IMR-90 (cell line): ENCODE data around the gene ZNF529. TPM values are rescaled to one million over a fixed set of nuclear protein-coding genes. Genes with fewer than 3 reads are reported as not detected.
"Not testable (repeated sequence)": the region's sequence is repeated elsewhere in the genome, so short reads cannot be mapped to it uniquely, and the experiment has no call there.

Experiments used
- ATAC-seq: fragments of 200-7000 bp; cut with Tn5 transposase; 2 replicates; pipeline ENCODE4 v1.9.1; 2020; ENCODE audit warnings: low read depth, mild to moderate bottlenecking, moderate library complexity
- BruUV-seq: library from RNA; stranded (reverse); fragments of 400-500 nt; replicated peaks from 2 replicates; lab custom pipeline; 2021; lab: Mats Ljungman, UMichigan
- CTCF ChIA-PET: fragments of 300-600 bp; formaldehyde crosslinking; extraction: SDS; loops from one replicate; lab custom pipeline; 2021; ENCODE audit warnings: antibody characterized with exemption; lab: Yijun Ruan, JAX
- POLR2A ChIA-PET: fragments of 300-600 bp; sonication (Branson Sonifier 250); formaldehyde crosslinking; loops from one replicate; lab custom pipeline; 2022; ENCODE audit warnings: antibody characterized with exemption; ENCODE audit not compliant: unreplicated experiment; lab: Charles Lee
- DNase-seq: peaks from one replicate; pipeline ENCODE4 v3.0.0; 2013
- H2AFZ ChIP-seq: replicated peaks from 2 replicates; pipeline ENCODE3; 2013; ENCODE audit warnings: low read length, mild to moderate bottlenecking; ENCODE audit not compliant: poor library complexity
- H2AK5ac ChIP-seq: 2 replicates; pipeline ENCODE4 v1.6.1; 2013; ENCODE audit warnings: low read depth, low read length, inconsistent platforms
- H2AK9ac ChIP-seq: replicated peaks from 2 replicates; pipeline ENCODE3; 2013; ENCODE audit warnings: mild to moderate bottlenecking, low read depth, low read length, moderate library complexity; ENCODE audit not compliant: poor library complexity
- H2BK120ac ChIP-seq: 2 replicates; pipeline ENCODE4 v1.6.1; 2013; ENCODE audit warnings: low read depth, low read length, inconsistent platforms
- H2BK15ac ChIP-seq: 3 replicates; pipeline ENCODE4 v1.6.1; 2013; ENCODE audit warnings: low read depth, low read length, inconsistent platforms
- H2BK20ac ChIP-seq: 2 replicates; pipeline ENCODE4 v1.6.1; 2013; ENCODE audit warnings: low read depth, mild to moderate bottlenecking, inconsistent platforms, low read length, moderate library complexity
- H2BK5ac ChIP-seq: 2 replicates; pipeline ENCODE4 v1.6.1; 2013; ENCODE audit warnings: mild to moderate bottlenecking, low read depth, low read length, inconsistent platforms; ENCODE audit not compliant: poor library complexity, severe bottlenecking
- H3K14ac ChIP-seq: replicated peaks from 2 replicates; pipeline ENCODE4 v1.6.1; 2013; ENCODE audit warnings: low read depth, low read length, inconsistent platforms
- H3K18ac ChIP-seq: 2 replicates; pipeline ENCODE4 v1.6.1; 2013; ENCODE audit warnings: low read depth, low read length, control low read depth
- H3K23ac ChIP-seq: 2 replicates; pipeline ENCODE4 v1.6.1; 2013; ENCODE audit warnings: low read depth, low read length, inconsistent platforms
- H3K27ac ChIP-seq: 2 replicates; pipeline ENCODE4 v1.5.1; 2013; ENCODE audit warnings: mild to moderate bottlenecking, control low read depth, low read length; ENCODE audit not compliant: insufficient read depth
- H3K27me3 ChIP-seq: 2 replicates; pipeline ENCODE4 v1.6.1; 2013; ENCODE audit warnings: low read length; ENCODE audit not compliant: control insufficient read depth, insufficient read depth
- H3K36me3 ChIP-seq: 2 replicates; pipeline ENCODE4 v1.6.1; 2013; ENCODE audit warnings: low read length, mixed read lengths; ENCODE audit not compliant: control insufficient read depth, insufficient read depth
- H3K4ac ChIP-seq: 2 replicates; pipeline ENCODE4 v1.6.1; 2013; ENCODE audit warnings: low read depth, low read length, inconsistent platforms
- H3K4me1 ChIP-seq: 2 replicates; pipeline ENCODE4 v1.6.1; 2013; ENCODE audit warnings: low read length, mixed read lengths; ENCODE audit not compliant: control insufficient read depth, insufficient read depth
- H3K4me2 ChIP-seq: 2 replicates; pipeline ENCODE4 v1.6.1; 2013; ENCODE audit warnings: low read depth, mild to moderate bottlenecking, control low read depth, low read length, moderate library complexity
- H3K4me3 ChIP-seq: 2 replicates; pipeline ENCODE4 v1.5.1; 2013; ENCODE audit warnings: low read depth, mild to moderate bottlenecking, control low read depth, low read length, moderate library complexity; ENCODE audit not compliant: insufficient read depth
- H3K56ac ChIP-seq: 2 replicates; pipeline ENCODE4 v1.6.1; 2013; ENCODE audit warnings: low read length, inconsistent platforms; ENCODE audit not compliant: insufficient read depth; ENCODE audit errors: extremely low read depth
- H3K79me1 ChIP-seq, 2 experiments: 2 replicates each; pipeline ENCODE4 v1.6.1; 2013; ENCODE audit warnings: low read length in 2 of 2, inconsistent platforms in 1 of 2, low read depth in 1 of 2
- H3K9ac ChIP-seq: 2 replicates; pipeline ENCODE4 v1.6.1; 2013; ENCODE audit warnings: low read depth, low read length, control low read depth
- H3K9me1 ChIP-seq: 2 replicates; pipeline ENCODE4 v1.6.1; 2013; ENCODE audit warnings: low read length, inconsistent platforms; ENCODE audit not compliant: insufficient read depth
- H3K9me3 ChIP-seq: 2 replicates; pipeline ENCODE4 v1.6.1; 2013; ENCODE audit warnings: low read length; ENCODE audit not compliant: control insufficient read depth, insufficient read depth
- H4K20me1 ChIP-seq: 2 replicates; pipeline ENCODE4 v1.6.1; 2013; ENCODE audit warnings: low read length, inconsistent platforms; ENCODE audit not compliant: insufficient read depth
- H4K5ac ChIP-seq: 2 replicates; pipeline ENCODE4 v1.6.1; 2013; ENCODE audit warnings: mild to moderate bottlenecking, low read depth, low read length, control low read depth
- H4K8ac ChIP-seq, 2 experiments: 2 replicates each; pipeline ENCODE4 v1.6.1; 2013; ENCODE audit warnings: low read depth in 2 of 2, low read length in 2 of 2, control low read depth in 1 of 2, inconsistent platforms in 1 of 2
- H4K91ac ChIP-seq: 2 replicates; pipeline ENCODE4 v1.6.1; 2013; ENCODE audit warnings: low read depth, low read length, inconsistent platforms; ENCODE audit not compliant: insufficient read depth
- SMC3 ChIP-seq: fragments of 150-350 bp; IDR thresholded peaks from 2 replicates; pipeline ENCODE4 v1.6.1; 2016; ENCODE audit warnings: low read depth, mild to moderate bottlenecking, antibody characterized with exemption, low read length, moderate library complexity
- WGBS, 2 experiments: methylation state at CpG; one replicate each; pipeline versions ENCODE4 v1.1.5 to v1.1.7; 2013; ENCODE audit warnings: missing lambda C conversion rate in 2 of 2; ENCODE audit not compliant: insufficient read length in 1 of 2; ENCODE audit errors: extremely low coverage in 2 of 2; 5-methylcytosine and 5-hydroxymethylcytosine counted together
- dilution Hi-C: fragments of 300-500 bp; cut with HindIII; formaldehyde crosslinking; loops from one replicate; pipeline ENCODE4 v1.14.3; 2018; ENCODE audit warnings: low sequenced_read_pairs; ENCODE audit not compliant: unreplicated experiment
- in situ Hi-C: fragments of 300-500 bp; cut with MboI; formaldehyde crosslinking; loops from 3 replicates; pipeline ENCODE4 v1.14.3; 2019; ENCODE audit warnings: low sequenced_read_pairs, inconsistent platforms, mixed read lengths
- intact Hi-C: fragments of 100-400 bp; cut with micrococcal nuclease; formaldehyde crosslinking; loops from 2 replicates; pipeline ENCODE4 v1.10.0; 2022
- polyA plus RNA-seq, 3 experiments: library from polyadenylated mRNA; depleted of rRNA; stranded (reverse); fragments of >200 nt; gene quantifications; 2 replicates each; pipeline ENCODE4 v1.2.3, GENCODE V29; 2012; ENCODE audit warnings: low replicate concordance in 1 of 3
- total RNA-seq: library from RNA; depleted of rRNA; stranded (reverse); fragments of >200 nt; gene quantifications from 2 replicates; pipeline ENCODE4 v1.2.3, GENCODE V29; 2012

ZNF529 gene
- total and polyA plus RNA-seq, 2 of the 4 experiments (the other 2 are of a cell fraction): 2.4 to 6.8 TPM

DNA sequence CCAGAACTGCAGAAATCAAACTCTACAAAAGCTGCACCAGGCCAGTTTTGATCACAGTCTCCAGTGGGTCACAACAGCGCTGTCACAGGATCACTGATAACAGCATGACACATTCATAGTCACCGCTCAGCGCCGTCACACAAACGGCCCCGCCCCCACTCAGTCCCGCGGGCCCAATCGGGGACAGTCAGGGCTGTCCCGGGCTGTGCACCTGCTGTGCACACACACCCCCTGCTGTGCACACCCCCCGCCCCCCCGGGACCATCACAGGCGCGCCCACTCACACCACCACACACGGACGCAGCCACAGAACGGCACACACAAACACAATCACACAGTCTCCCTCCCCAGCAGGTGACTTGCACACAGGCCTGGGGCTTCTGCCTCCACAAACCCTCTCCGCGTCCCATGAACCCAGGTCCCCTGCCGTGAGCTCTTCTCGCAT is 31.6 kb upstream of the ZNF529 start (continued):
- TF ChIP-seq SMC3: no peak

DNA sequence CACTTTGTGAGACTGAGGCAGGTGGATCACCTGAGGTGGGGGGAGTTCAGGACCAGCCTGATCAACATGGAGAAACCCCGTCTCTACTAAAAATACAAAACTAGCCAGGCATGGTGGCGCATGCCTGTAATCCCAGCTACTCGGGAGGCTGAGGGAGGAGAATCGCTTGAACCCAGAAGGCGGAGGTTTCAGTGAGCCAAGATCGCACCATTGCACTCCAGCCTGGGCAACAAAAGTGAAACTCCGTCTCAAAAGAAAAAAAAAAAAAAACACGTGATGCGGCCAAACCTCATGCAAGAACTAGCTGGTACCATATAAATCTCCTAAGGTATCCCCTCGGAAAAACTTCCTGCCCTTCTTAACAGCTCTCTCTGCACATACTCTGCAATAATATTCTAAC is 29.6 kb upstream of the ZNF529 start:
- H3K18ac ChIP-seq, H3K23ac ChIP-seq, H4K20me1 ChIP-seq, H4K91ac ChIP-seq, CTCF ChIA-PET, H3K9me3 ChIP-seq, intact Hi-C loops, H3K56ac ChIP-seq, ATAC-seq, dilution Hi-C loops, H3K27ac ChIP-seq, H3K4me3 ChIP-seq, H3K27me3 ChIP-seq, H3K4ac ChIP-seq, H3K4me2 ChIP-seq, H2AK5ac ChIP-seq, H2BK20ac ChIP-seq, H2BK120ac ChIP-seq, DNase-seq, H2BK15ac ChIP-seq, in situ Hi-C loops, H3K14ac ChIP-seq, H2BK5ac ChIP-seq, H3K4me1 ChIP-seq, H3K9me1 ChIP-seq, H2AFZ ChIP-seq, H3K36me3 ChIP-seq, H3K9ac ChIP-seq, H2AK9ac ChIP-seq, H4K5ac ChIP-seq, H4K8ac ChIP-seq, BruUV-seq, POLR2A ChIA-PET: not testable (repeated sequence)
- WGBS, 2 experiments: no CpG with 5 or more reads among the region's 10 CpGs
- peaks cover 4 to 11% of the 10 kb centered on the region in 2 experiments; a peak in 3 of 4 replicates for H3K79me1 ChIP-seq
